Sigmoid colon (tissue), 3 donors: ENCODE results near the gene TBC1D8.

Experiments
- POLR2A ChIP-seq, 2 donors: fragments of 450-650 bp; IDR thresholded peaks; one replicate each; pipeline ENCODE4 v1.6.1; 2016; ENCODE audit warnings: antibody characterized with exemption in 2 of 2, mild to moderate bottlenecking in 2 of 2, moderate library complexity in 2 of 2
- TF ChIP-seq, protein P1 (sequence below), 4 experiments: fragments of 450-650 bp in 3 of 4; fragments of 200-600 bp in 1 of 4; IDR thresholded peaks; one replicate each; pipeline ENCODE4 v1.5.1; 2016 to 2019; ENCODE audit warnings: antibody characterized with exemption in 4 of 4, mild to moderate bottlenecking in 3 of 4, moderate library complexity in 2 of 4

DNA sequence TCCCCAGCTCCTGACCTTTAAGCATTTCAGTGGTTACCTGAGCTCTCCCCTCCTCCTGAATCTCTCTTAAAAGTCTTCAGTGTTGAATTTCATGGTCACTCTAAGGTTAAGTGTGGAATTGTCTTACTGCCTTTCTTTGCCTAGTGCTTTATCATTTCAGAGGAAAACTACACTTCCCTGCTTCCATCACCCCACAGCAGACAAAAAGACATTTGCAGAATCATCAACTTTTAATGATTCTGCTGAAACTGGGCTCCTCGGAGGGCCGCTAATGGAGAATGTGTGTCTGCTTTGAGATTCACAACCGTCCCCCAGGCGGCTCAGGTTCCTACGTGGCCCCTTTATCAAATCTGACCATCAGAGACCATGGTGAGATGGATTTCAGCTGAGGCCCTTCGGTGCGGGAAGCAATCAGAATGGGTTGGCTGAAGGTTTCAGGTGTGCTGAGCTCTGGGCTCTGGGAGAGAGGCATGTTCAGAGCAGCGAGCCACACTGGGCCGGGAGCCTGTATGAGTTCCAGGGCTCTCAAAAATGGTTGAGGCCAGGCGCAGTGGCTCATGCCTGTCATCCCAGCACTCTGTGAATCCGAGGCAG, 41.9 kb upstream of the TBC1D8 start:
- no peak for TF ChIP-seq POLR2A (IDR thresholded peaks at IDR 0.05)
- TF ChIP-seq, protein P1, sequence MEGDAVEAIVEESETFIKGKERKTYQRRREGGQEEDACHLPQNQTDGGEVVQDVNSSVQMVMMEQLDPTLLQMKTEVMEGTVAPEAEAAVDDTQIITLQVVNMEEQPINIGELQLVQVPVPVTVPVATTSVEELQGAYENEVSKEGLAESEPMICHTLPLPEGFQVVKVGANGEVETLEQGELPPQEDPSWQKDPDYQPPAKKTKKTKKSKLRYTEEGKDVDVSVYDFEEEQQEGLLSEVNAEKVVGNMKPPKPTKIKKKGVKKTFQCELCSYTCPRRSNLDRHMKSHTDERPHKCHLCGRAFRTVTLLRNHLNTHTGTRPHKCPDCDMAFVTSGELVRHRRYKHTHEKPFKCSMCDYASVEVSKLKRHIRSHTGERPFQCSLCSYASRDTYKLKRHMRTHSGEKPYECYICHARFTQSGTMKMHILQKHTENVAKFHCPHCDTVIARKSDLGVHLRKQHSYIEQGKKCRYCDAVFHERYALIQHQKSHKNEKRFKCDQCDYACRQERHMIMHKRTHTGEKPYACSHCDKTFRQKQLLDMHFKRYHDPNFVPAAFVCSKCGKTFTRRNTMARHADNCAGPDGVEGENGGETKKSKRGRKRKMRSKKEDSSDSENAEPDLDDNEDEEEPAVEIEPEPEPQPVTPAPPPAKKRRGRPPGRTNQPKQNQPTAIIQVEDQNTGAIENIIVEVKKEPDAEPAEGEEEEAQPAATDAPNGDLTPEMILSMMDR (IDR thresholded peaks at IDR 0.05): no peak
